B cell (primary cell): ENCODE results near the gene TBX20. TPM values are rescaled to one million over a fixed set of nuclear protein-coding genes. Genes with fewer than 3 reads are reported as not detected.
"Not testable (repeated sequence)": the region's sequence is repeated elsewhere in the genome, so short reads cannot be mapped to it uniquely, and the experiment has no call there.

Experiments
- ATAC-seq: fragments of 200-7000 bp; cut with Tn5 transposase; one replicate; pipeline ENCODE4 v1.10.0; 2021; ENCODE audit warnings: low read depth, mild to moderate bottlenecking, moderate number of reproducible peaks, moderate library complexity
- CTCF ChIA-PET: fragments of 350-600 bp; sonication (Branson Sonifier 250); formaldehyde crosslinking; loops from one replicate; lab custom pipeline; 2021; ENCODE audit warnings: antibody characterized with exemption, inconsistent platforms; lab: Charles Lee
- POLR2A ChIA-PET: fragments of 350-600 bp; sonication (Branson Sonifier 250); formaldehyde crosslinking; loops from one replicate; lab custom pipeline; 2021; ENCODE audit warnings: antibody characterized with exemption; lab: Charles Lee
- DNase-seq: peaks from one replicate; pipeline ENCODE4 v3.0.0; 2013
- H2AFZ ChIP-seq: 2 replicates; pipeline ENCODE4 v1.6.1; 2012; ENCODE audit warnings: mild to moderate bottlenecking, low read depth, low read length; ENCODE audit not compliant: insufficient read depth, poor library complexity, severe bottlenecking
- H3K27ac ChIP-seq, 2 donors: 1 replicate in 1 of 2; 2 replicates in 1 of 2; pipeline ENCODE4 v1.5.1; 2012 to 2013; ENCODE audit warnings: low read length in 2 of 2, mild to moderate bottlenecking in 2 of 2, moderate library complexity in 1 of 2
- H3K27me3 ChIP-seq, 4 experiments: fragments of 200-600 bp in 1 of 4; sonication (generic) in 1 of 4; replicated peaks in 1 of 4; 1 replicate in 2 of 4; 2 replicates in 2 of 4; pipeline versions ENCODE4 v1.6.1 to v1.7.0; 2013 to 2016; ENCODE audit warnings: low read length in 3 of 4, mild to moderate bottlenecking in 2 of 4, mixed read lengths in 1 of 4, moderate library complexity in 1 of 4; ENCODE audit not compliant: insufficient read depth in 4 of 4, control insufficient read depth in 3 of 4; ENCODE audit errors: control extremely low read depth in 1 of 4
- H3K36me3 ChIP-seq, 2 experiments: replicated peaks in 1 of 2; 1 replicate in 1 of 2; 2 replicates in 1 of 2; pipeline versions ENCODE4 v1.6.1 to v1.7.1; 2013; ENCODE audit warnings: low read length in 1 of 2; ENCODE audit not compliant: insufficient read depth in 2 of 2, control insufficient read depth in 1 of 2; ENCODE audit errors: control extremely low read depth in 1 of 2, extremely low read depth in 1 of 2
- H3K4me1 ChIP-seq, 2 donors: fragments of 200-600 bp in 1 of 2; sonication (generic) in 1 of 2; 1 replicate in 1 of 2; 2 replicates in 1 of 2; pipeline versions ENCODE4 v1.5.1 to v1.6.1; 2013 to 2017; ENCODE audit warnings: low read length in 2 of 2; ENCODE audit not compliant: control insufficient read depth in 2 of 2, insufficient read depth in 2 of 2
- H3K4me2 ChIP-seq: replicated peaks from 2 replicates; pipeline ENCODE3; 2012; ENCODE audit warnings: mild to moderate bottlenecking, low read depth, low read length; ENCODE audit not compliant: poor library complexity, severe bottlenecking
- H3K4me3 ChIP-seq, 5 experiments: fragments of 200-600 bp in 1 of 5; sonication (generic) in 1 of 5; 1 replicate in 3 of 5; 2 replicates in 2 of 5; pipeline versions ENCODE4 v1.5.1 to v1.7.0; 2011 to 2016; ENCODE audit warnings: low read length in 4 of 5, mild to moderate bottlenecking in 4 of 5, low read depth in 2 of 5, control low read depth in 1 of 5, moderate library complexity in 1 of 5; ENCODE audit not compliant: insufficient read depth in 1 of 5; ENCODE audit errors: control extremely low read depth in 1 of 5, extremely low read depth in 1 of 5
- H3K79me2 ChIP-seq: fragments of 200-600 bp; sonication (generic); one replicate; pipeline ENCODE4 v1.6.0; 2016; ENCODE audit warnings: low read length; ENCODE audit not compliant: control insufficient read depth, insufficient read depth
- H3K9ac ChIP-seq: fragments of 200-600 bp; sonication (generic); 2 replicates; pipeline ENCODE4 v1.6.1; 2017; ENCODE audit warnings: mild to moderate bottlenecking, low read length, moderate library complexity
- H3K9me3 ChIP-seq, 3 donors: one replicate each; pipeline versions ENCODE4 v1.6.1 to v1.7.1; 2013; ENCODE audit warnings: low read length in 2 of 3; ENCODE audit not compliant: control insufficient read depth in 2 of 3, insufficient read depth in 1 of 3; ENCODE audit errors: control extremely low read depth in 1 of 3
- H4K20me1 ChIP-seq: 2 replicates; pipeline ENCODE4 v1.6.0; 2012; ENCODE audit warnings: mild to moderate bottlenecking, low read length; ENCODE audit not compliant: insufficient read depth, control insufficient read depth, poor library complexity, severe bottlenecking
- H3K27ac Mint-ChIP-seq: one replicate; pipeline ENCODE4 v1.8.0; 2021; ENCODE audit warnings: mixed read lengths
- H3K27me3 Mint-ChIP-seq: one replicate; pipeline ENCODE4 v1.8.0; 2021; ENCODE audit warnings: mixed read lengths
- H3K4me1 Mint-ChIP-seq: one replicate; pipeline ENCODE4 v1.8.0; 2021; ENCODE audit warnings: mixed read lengths
- H3K4me3 Mint-ChIP-seq: one replicate; pipeline ENCODE4 v1.8.0; 2021; ENCODE audit warnings: mixed read lengths
- H3K9me3 Mint-ChIP-seq: one replicate; pipeline ENCODE4 v1.8.0; 2022; ENCODE audit warnings: mixed read lengths; ENCODE audit not compliant: insufficient read depth
- WGBS: methylation state at CpG from one replicate; pipeline ENCODE4 v1.1.5; 2013; ENCODE audit warnings: missing lambda C conversion rate; ENCODE audit not compliant: insufficient coverage; 5-methylcytosine and 5-hydroxymethylcytosine counted together
- intact Hi-C: fragments of 100-400 bp; cut with micrococcal nuclease; formaldehyde crosslinking; loops from one replicate; pipeline ENCODE4 v1.10.0; 2022
- polyA plus RNA-seq: library from polyadenylated mRNA; depleted of rRNA; stranded (reverse); fragments of >200 nt; gene quantifications from 2 replicates; pipeline ENCODE4 v1.2.3, GENCODE V29; 2012
- total RNA-seq, 2 donors: library from RNA; stranded (reverse); fragments of 120-200 nt in 1 of 2; gene quantifications; 1 replicate in 1 of 2; 2 replicates in 1 of 2; pipeline versions ENCODE4 v1.2.3 to v1.2.4, GENCODE V29; 2013 to 2022
- TF ChIP-seq, protein P1 (sequence below): fragments of 200-600 bp; IDR thresholded peaks from one replicate; pipeline ENCODE4 v1.8.0; 2022; ENCODE audit warnings: antibody characterized with exemption, mild to moderate bottlenecking

Gene TBX20
- total and polyA plus RNA-seq, 2 donors (not counting 1 experiment from before 2014, with no cell fraction given) = 0.25 TPM; not detected in 1

DNA sequence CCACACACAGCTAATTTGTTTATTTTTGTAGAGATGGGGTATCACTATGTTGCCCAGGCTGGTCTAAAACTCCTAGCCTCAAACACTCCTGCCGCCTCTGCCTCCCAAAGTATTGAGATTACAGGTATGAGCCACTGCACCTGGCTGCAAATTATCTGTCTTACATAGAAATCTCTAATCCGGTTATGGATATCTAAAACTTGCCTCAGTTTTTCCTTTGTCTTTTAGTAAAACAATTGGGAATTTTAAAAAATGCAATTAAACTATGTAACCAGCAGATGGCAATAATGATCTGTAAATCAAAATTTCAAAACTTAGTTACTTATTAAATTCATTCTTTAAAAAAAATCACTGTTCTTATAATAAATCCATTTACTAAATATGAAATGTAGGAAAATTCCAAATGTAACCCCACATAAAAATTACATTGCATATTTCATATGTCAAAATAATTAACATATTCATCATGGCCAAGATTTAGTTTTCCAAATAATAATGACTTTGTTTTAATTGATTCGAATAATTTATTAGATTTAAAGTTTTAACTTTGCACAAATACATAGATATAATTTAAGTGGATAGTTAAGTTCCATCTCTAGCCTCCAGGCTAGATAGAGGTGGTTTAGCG lies 63.6 kb downstream of the TBX20 start:
- H3K36me3 ChIP-seq, H4K20me1 ChIP-seq, H2AFZ ChIP-seq, H3K4me2 ChIP-seq, H3K9me3 ChIP-seq, H3K9ac ChIP-seq, intact Hi-C loops, DNase-seq, H3K79me2 ChIP-seq, H3K27ac Mint-ChIP-seq, H3K4me3 ChIP-seq, ATAC-seq, H3K9me3 Mint-ChIP-seq, H3K4me3 Mint-ChIP-seq, POLR2A ChIA-PET, H3K27ac ChIP-seq: not testable (repeated sequence)
- CTCF ChIA-PET = interaction anchor here (0.9 to 1.1 kb wide), 3 partner anchors 348 to 447 kb away, joined by 3 to 4 read pairs (median 3); no protein-coding TSS in a partner anchor
- TF ChIP-seq, protein P1, sequence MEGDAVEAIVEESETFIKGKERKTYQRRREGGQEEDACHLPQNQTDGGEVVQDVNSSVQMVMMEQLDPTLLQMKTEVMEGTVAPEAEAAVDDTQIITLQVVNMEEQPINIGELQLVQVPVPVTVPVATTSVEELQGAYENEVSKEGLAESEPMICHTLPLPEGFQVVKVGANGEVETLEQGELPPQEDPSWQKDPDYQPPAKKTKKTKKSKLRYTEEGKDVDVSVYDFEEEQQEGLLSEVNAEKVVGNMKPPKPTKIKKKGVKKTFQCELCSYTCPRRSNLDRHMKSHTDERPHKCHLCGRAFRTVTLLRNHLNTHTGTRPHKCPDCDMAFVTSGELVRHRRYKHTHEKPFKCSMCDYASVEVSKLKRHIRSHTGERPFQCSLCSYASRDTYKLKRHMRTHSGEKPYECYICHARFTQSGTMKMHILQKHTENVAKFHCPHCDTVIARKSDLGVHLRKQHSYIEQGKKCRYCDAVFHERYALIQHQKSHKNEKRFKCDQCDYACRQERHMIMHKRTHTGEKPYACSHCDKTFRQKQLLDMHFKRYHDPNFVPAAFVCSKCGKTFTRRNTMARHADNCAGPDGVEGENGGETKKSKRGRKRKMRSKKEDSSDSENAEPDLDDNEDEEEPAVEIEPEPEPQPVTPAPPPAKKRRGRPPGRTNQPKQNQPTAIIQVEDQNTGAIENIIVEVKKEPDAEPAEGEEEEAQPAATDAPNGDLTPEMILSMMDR = peak; percentile 28
- Mint-ChIP-seq H3K27me3 (peaks cover 18% of the 10 kb centered on the region), H3K4me1 (peaks cover 11% of the 10 kb centered on the region)
- peaks cover 0 to 12% (median 2%) of the 10 kb centered on the region in 4 experiments for H3K27me3 ChIP-seq
- WGBS = no CpG with 5 or more reads among the region's 4 CpGs
- H3K4me1 ChIP-seq = peaks cover 0 to 14% of the 10 kb centered on the region in 2 donors

DNA sequence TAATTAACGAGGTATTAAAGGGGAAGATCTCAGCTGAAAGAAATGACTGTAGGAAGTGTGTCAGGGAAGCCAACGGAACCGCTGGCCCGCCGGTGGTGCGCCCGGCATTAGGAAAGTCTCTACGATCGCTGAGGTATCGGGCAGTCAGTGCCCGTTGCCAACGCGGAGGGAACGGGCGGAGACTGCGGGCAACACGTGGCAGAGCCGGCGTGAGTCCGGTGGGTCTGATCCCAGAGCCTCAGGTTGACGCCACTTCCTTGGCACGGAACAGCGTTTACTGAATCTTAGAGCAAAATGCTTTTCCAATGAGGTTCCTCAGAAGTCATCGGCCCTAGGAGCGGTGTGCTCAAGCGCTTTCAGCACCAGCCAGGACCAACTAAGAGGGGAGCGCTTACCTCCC lies 67.1 kb downstream of the TBX20 start:
- ATAC-seq, H3K4me2 ChIP-seq, H3K79me2 ChIP-seq, POLR2A ChIA-PET, H3K9ac ChIP-seq, H3K27ac ChIP-seq, H3K36me3 ChIP-seq, H3K9me3 Mint-ChIP-seq, H3K27ac Mint-ChIP-seq, H3K4me3 ChIP-seq, intact Hi-C loops, H3K9me3 ChIP-seq, CTCF ChIA-PET, H4K20me1 ChIP-seq: not testable (repeated sequence)
- peaks cover 18% of the 10 kb centered on the region for H3K27me3 Mint-ChIP-seq
- H3K4me3 Mint-ChIP-seq = peak overlapping the region; percentile 70
- WGBS = 3% methylated on average over 25 of the region's 27 CpGs
- Histone ChIP-seq H3K4me1 (peaks cover 0 to 14% of the 10 kb centered on the region in 2 donors), H3K27me3 (peaks cover 0 to 15% (median 2%) of the 10 kb centered on the region in 4 experiments), H2AFZ (peak overlapping the region; percentile 46)
- H3K4me1 Mint-ChIP-seq = peaks cover 12% of the 10 kb centered on the region
- peak; percentile 4 for DNase-seq
